CD1c-positive myeloid dendritic cell (primary cell): ENCODE data around the gene DPYD.

Experiments used
- DNase-seq: peaks from one replicate; pipeline ENCODE4 v3.0.0-alpha.2; 2016; ENCODE audit errors: extremely low spot score

Gene DPYD

GRCh38 chr1:97784661-97785060 lies 136.2 kb downstream of the DPYD start:
- DNase-seq, result no peak

- no peak for DNase-seq
Measured at GRCh38 chr1:97783751-97784150, 137.1 kb downstream of the DPYD start.

GRCh38 chr1:97781762-97782337 lies 139.0 kb downstream of the DPYD start:
- DNase-seq, result no peak

- no peak for DNase-seq
Measured at GRCh38 chr1:97780884-97781283, 139.9 kb downstream of the DPYD start.

GRCh38 chr1:97778718-97779117 lies 142.1 kb downstream of the DPYD start:
- DNase-seq, result no peak

GRCh38 chr1:97770376-97770775 lies 150.5 kb downstream of the DPYD start:
- DNase-seq, result no peak

GRCh38 chr1:97767381-97767780 lies 153.5 kb downstream of the DPYD start:
- no peak for DNase-seq

- DNase-seq, result no peak
Measured at GRCh38 chr1:97764991-97765390, 155.8 kb downstream of the DPYD start.

GRCh38 chr1:97761637-97762036 lies 159.2 kb downstream of the DPYD start:
- no peak for DNase-seq

GRCh38 chr1:97759078-97759477 lies 161.8 kb downstream of the DPYD start:
- DNase-seq, result no peak

- no peak for DNase-seq
Measured at GRCh38 chr1:97758541-97759057, 162.2 kb downstream of the DPYD start.

- no peak for DNase-seq
Measured at GRCh38 chr1:97745912-97746311, 174.9 kb downstream of the DPYD start.

GRCh38 chr1:97744977-97745376 lies 175.9 kb downstream of the DPYD start:
- no peak for DNase-seq

- no peak for DNase-seq
Measured at GRCh38 chr1:97743129-97743528, 177.7 kb downstream of the DPYD start.

- no peak for DNase-seq
Measured at GRCh38 chr1:97740891-97741290, 179.9 kb downstream of the DPYD start.

- DNase-seq, result no peak
Measured at GRCh38 chr1:97739596-97740103, 181.2 kb downstream of the DPYD start.

GRCh38 chr1:97738270-97738669 lies 182.6 kb downstream of the DPYD start:
- DNase-seq, result no peak

- DNase-seq, result no peak
Measured at GRCh38 chr1:97730271-97730670, 190.6 kb downstream of the DPYD start.

GRCh38 chr1:97728436-97728835 lies 192.4 kb downstream of the DPYD start:
- no peak for DNase-seq

GRCh38 chr1:97727029-97727428 lies 193.8 kb downstream of the DPYD start:
- DNase-seq, result no peak

GRCh38 chr1:97726386-97726785 lies 194.4 kb downstream of the DPYD start:
- DNase-seq, result no peak

GRCh38 chr1:97721221-97721620 lies 199.6 kb downstream of the DPYD start:
- DNase-seq, result no peak

- DNase-seq, result no peak
Measured at GRCh38 chr1:97712980-97713379, 207.9 kb downstream of the DPYD start.

- DNase-seq, result no peak
Measured at GRCh38 chr1:97711858-97712257, 209.0 kb downstream of the DPYD start.
